Left lung (tissue), 10 donors: ENCODE measurements around the gene COQ8B. TPM values are rescaled to one million over a fixed set of nuclear protein-coding genes. Genes with fewer than 3 reads are reported as not detected.

ENCODE experiments used
- ATAC-seq: fragments of 200-7000 bp; cut with Tn5 transposase; one replicate; pipeline ENCODE4 v1.9.1; 2020; ENCODE audit warnings: moderate library complexity
- DNase-seq, 4 donors: peaks; one replicate each; pipeline ENCODE4 v3.0.0-alpha.2; 2013 to 2020
- H3K27ac ChIP-seq, 2 donors: fragments of 200-600 bp; sonication (generic) in 1 of 2; one replicate each; pipeline versions ENCODE4 v1.5.0 to v1.8.0; 2020 to 2021
- H3K27me3 ChIP-seq, 2 donors: fragments of 200-600 bp; sonication (generic) in 1 of 2; one replicate each; pipeline versions ENCODE4 v1.5.0 to v1.8.0; 2020 to 2021
- H3K36me3 ChIP-seq, 2 donors: fragments of 200-600 bp; sonication (generic) in 1 of 2; one replicate each; pipeline versions ENCODE4 v1.5.0 to v1.8.0; 2020 to 2021
- H3K4me1 ChIP-seq, 2 donors: fragments of 200-600 bp; one replicate each; pipeline ENCODE4 v1.8.0; 2021
- H3K4me3 ChIP-seq, 2 donors: fragments of 200-600 bp; sonication (generic) in 1 of 2; one replicate each; pipeline versions ENCODE4 v1.5.0 to v1.8.0; 2020 to 2021; ENCODE audit warnings: mild to moderate bottlenecking in 1 of 2
- H3K9me3 ChIP-seq, 2 donors: fragments of 200-600 bp; sonication (generic) in 1 of 2; one replicate each; pipeline versions ENCODE4 v1.5.0 to v1.8.0; 2020 to 2021
- CTCF ChIP-seq, 2 donors: fragments of 200-600 bp; sonication (generic) in 1 of 2; IDR thresholded peaks; one replicate each; pipeline versions ENCODE4 v1.5.0 to v1.8.0; 2021; ENCODE audit warnings: antibody characterized with exemption in 2 of 2
- intact Hi-C, 2 donors: fragments of 100-400 bp; cut with DNase I; formaldehyde crosslinking; loops; one replicate each; pipeline versions ENCODE4 v1.11.2 to v1.14.2; 2022
- polyA plus RNA-seq, 6 donors: library from polyadenylated mRNA; unstranded; fragments of 120-200 nt; gene quantifications; one replicate each; pipeline ENCODE4 v1.2.1, GENCODE V29; 2013; ENCODE audit not compliant: insufficient read length in 6 of 6
- total RNA-seq, 2 donors: library from RNA; stranded (reverse); fragmentation: NEBNext Ultra II Directional; extraction: Animal tissue kit (Norgen Biotek cat#: 25700); gene quantifications; one replicate each; pipeline ENCODE4 v1.2.1, GENCODE V29; 2021
- donor health status: DM: no; HTN: yes; CAD: no.
- donor health status: DM: no; HTN: no; CAD: no.

The COQ8B gene
- total and polyA plus RNA-seq, 8 donors: 29.8 to 48.1 (median 34.1) TPM

- Histone ChIP-seq H3K4me1 (peaks cover 5 to 22% of the 10 kb centered on the region in 2 donors), H3K9me3 (no peaks in the 10 kb centered on the region), H3K27ac (peak overlapping the region in 1 of 2 donors; percentile 44), H3K36me3 (peaks cover 0 to 32% of the 10 kb centered on the region in 2 donors), H3K4me3 (peak overlapping the region; percentile 54 to 58), H3K27me3 (no peaks in the 10 kb centered on the region)
- no peak for ATAC-seq
- TF ChIP-seq CTCF (IDR thresholded peaks at IDR 0.05): no peak
- peak in 2 of 4 donors; percentile 46 to 80 for DNase-seq
- intact Hi-C loops: no loop called here
Observed at GRCh38 chr19:40689339-40690049, 27.2 kb downstream of the COQ8B start.

- intact Hi-C loops: no loop called here
Observed at GRCh38 chr19:40688987-40689338, 27.7 kb downstream of the COQ8B start.

GRCh38 chr19:40688309-40688708 lies 28.4 kb downstream of the COQ8B start:
- Histone ChIP-seq H3K27me3 (no peaks in the 10 kb centered on the region), H3K9me3 (no peaks in the 10 kb centered on the region), H3K4me1 (peaks cover 5 to 22% of the 10 kb centered on the region in 2 donors), H3K27ac (no peak overlapping the region), H3K36me3 (peaks cover 0 to 20% of the 10 kb centered on the region in 2 donors), H3K4me3 (no peak overlapping the region)
- ATAC-seq (no peak), DNase-seq (peak in 1 of 4 donors; percentile 0)
- intact Hi-C loops: no loop called here
- TF ChIP-seq CTCF (IDR thresholded peaks at IDR 0.05): no peak

More at GRCh38 chr19:40688987-40689338, 27.7 kb downstream of the COQ8B start:
- ATAC-seq: no peak
- Histone ChIP-seq H3K9me3 (no peaks in the 10 kb centered on the region), H3K4me1 (peaks cover 5 to 22% of the 10 kb centered on the region in 2 donors), H3K36me3 (peaks cover 0 to 27% of the 10 kb centered on the region in 2 donors), H3K27ac (no peak overlapping the region), H3K4me3 (peak overlapping the region; percentile 54 to 58), H3K27me3 (no peaks in the 10 kb centered on the region)
- no peak for TF ChIP-seq CTCF (IDR thresholded peaks at IDR 0.05)
- DNase-seq: peak in 1 of 4 donors; percentile 10

- no peak overlapping the region for H3K27ac ChIP-seq
- H3K4me3 ChIP-seq: no peak overlapping the region
- no peaks in the 10 kb centered on the region for H3K9me3 ChIP-seq
- no peak for TF ChIP-seq CTCF (IDR thresholded peaks at IDR 0.05)
- peaks cover 0 to 18% of the 10 kb centered on the region in 2 donors for H3K36me3 ChIP-seq
- peak in 3 of 4 donors; percentile 57 to 62 (median 60) for DNase-seq
- peaks cover 5 to 22% of the 10 kb centered on the region in 2 donors for H3K4me1 ChIP-seq
- intact Hi-C loops: no loop called here
- ATAC-seq: no peak
- H3K27me3 ChIP-seq: no peaks in the 10 kb centered on the region
Observed at GRCh38 chr19:40687525-40688016, 29.1 kb downstream of the COQ8B start.

GRCh38 chr19:40686882-40687524 lies 29.7 kb downstream of the COQ8B start:
- DNase-seq: peak in 1 of 4 donors; percentile 69
- no peaks in the 10 kb centered on the region for H3K27me3 ChIP-seq
- TF ChIP-seq CTCF (IDR thresholded peaks at IDR 0.05): no peak
- no peak for ATAC-seq
- H3K36me3 ChIP-seq: peaks cover 0 to 18% of the 10 kb centered on the region in 2 donors
- H3K4me1 ChIP-seq: peaks cover 5 to 22% of the 10 kb centered on the region in 2 donors
- H3K4me3 ChIP-seq: no peak overlapping the region
- H3K9me3 ChIP-seq: no peaks in the 10 kb centered on the region
- no peak overlapping the region for H3K27ac ChIP-seq
- intact Hi-C loops: no loop called here
